ENCODE results near the gene TPRN. TPM values are rescaled to one million over a fixed set of nuclear protein-coding genes. Genes with fewer than 3 reads are reported as not detected.

TPRN gene
- total and polyA plus RNA-seq, 2 donors (not counting 3 experiments of a cell fraction or from before 2014, with no cell fraction given): 4.3 to 12.4 TPM

DNA sequence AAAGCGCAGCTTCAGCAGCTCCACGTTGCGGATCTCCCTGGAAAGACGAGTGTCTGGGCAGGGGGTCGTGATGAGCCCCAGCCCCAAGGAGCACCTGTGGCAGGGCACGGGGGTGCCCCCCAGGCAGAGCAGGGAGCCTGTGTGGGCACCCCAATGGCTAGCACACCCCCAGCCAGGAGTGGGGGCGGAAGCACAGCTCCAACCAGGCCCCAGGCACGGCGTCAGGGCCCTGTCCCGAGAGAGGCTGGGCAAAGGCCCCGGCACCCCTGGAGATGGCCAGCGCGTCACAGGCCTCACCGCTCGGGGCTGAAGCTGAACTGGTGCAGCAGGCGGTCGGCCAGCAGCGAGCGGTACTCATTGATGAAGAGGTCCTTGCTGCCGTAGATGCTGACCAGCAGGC lies 20.1 kb downstream of the TPRN start:
- CTCF ChIA-PET: interaction anchor here (1.4 kb wide), 1 partner anchor 56 kb away, joined by 5 read pairs; no protein-coding TSS in a partner anchor
- BruUV-seq (replicated peaks): no TSS peak
- Histone ChIP-seq H3K27me3 (ENCODE audit: control insufficient read depth in 2 of 2, insufficient read depth in 2 of 2, low read length in 2 of 2) (no peaks in the 10 kb centered on the region), H2AFZ (ENCODE audit: low read depth, low read length) (no peak overlapping the region), H4K20me1 (replicated peaks; ENCODE audit: control insufficient read depth, extremely low read depth, insufficient read depth, low read length) (no peaks in the 10 kb centered on the region), H3K36me3 (ENCODE audit: control insufficient read depth in 2 of 2, extremely low read depth in 1 of 2, insufficient read depth in 2 of 2, low read length in 2 of 2) (peaks cover 0 to 48% of the 10 kb centered on the region in 2 experiments), H3K79me2 (ENCODE audit: control insufficient read depth, insufficient read depth, low read length) (no peaks in the 10 kb centered on the region), H3K4me2 (ENCODE audit: insufficient read depth, low read length) (no peak overlapping the region), H3K9me3 (replicated peaks; ENCODE audit: control insufficient read depth, insufficient read depth, low read length) (no peaks in the 10 kb centered on the region), H3K9me1 (replicated peaks; ENCODE audit: control insufficient read depth, extremely low read depth, insufficient read depth, low read length) (no peaks in the 10 kb centered on the region), H3K9ac (replicated peaks; ENCODE audit: extremely low read depth, insufficient read depth, low read length) (no peak overlapping the region), H3K4me1 (ENCODE audit: control insufficient read depth, extremely low read depth, insufficient read depth, low read length) (peaks cover 6% of the 10 kb centered on the region), H3K27ac (ENCODE audit: insufficient read depth, low read depth, low read length) (no peak overlapping the region), H3K4me3 (replicated peaks in 1 of 3; ENCODE audit: insufficient read depth in 1 of 3, low read depth in 1 of 3, low read length in 3 of 3) (no peak overlapping the region)
- intact Hi-C loops (cut with micrococcal nuclease): no loop called here
- no peak for FAIRE-seq
- dilution Hi-C loops (cut with MboI; ENCODE audit: extremely low pct_ligation_motif_present, low sequenced_read_pairs): no loop called here
- POLR2A ChIA-PET: no interaction called here
- TF ChIP-seq POLR2A (IDR thresholded peaks at IDR 0.05; ENCODE audit: low read depth, low read length) (no peak), EZH2 (IDR thresholded peaks at IDR 0.05; ENCODE audit: borderline replicate concordance, low read depth, low read length, severe bottlenecking) (no peak), FOS (IDR thresholded peaks at IDR 0.05; ENCODE audit: borderline replicate concordance, insufficient read depth, low read length) (no peak), POLR2AphosphoS5 (IDR thresholded peaks at IDR 0.05; ENCODE audit: insufficient read depth, low read depth, low read length) (no peak), MYC (IDR thresholded peaks at IDR 0.05; ENCODE audit: low read depth, low read length) (no peak), JUN (IDR thresholded peaks at IDR 0.05; ENCODE audit: borderline replicate concordance, insufficient read depth, insufficient read length, low read depth) (no peak)
- TF ChIP-seq, protein P1, sequence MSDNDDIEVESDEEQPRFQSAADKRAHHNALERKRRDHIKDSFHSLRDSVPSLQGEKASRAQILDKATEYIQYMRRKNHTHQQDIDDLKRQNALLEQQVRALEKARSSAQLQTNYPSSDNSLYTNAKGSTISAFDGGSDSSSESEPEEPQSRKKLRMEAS (IDR thresholded peaks at IDR 0.05; ENCODE audit: insufficient read depth, insufficient read length): no peak
- TF ChIP-seq, protein P2, sequence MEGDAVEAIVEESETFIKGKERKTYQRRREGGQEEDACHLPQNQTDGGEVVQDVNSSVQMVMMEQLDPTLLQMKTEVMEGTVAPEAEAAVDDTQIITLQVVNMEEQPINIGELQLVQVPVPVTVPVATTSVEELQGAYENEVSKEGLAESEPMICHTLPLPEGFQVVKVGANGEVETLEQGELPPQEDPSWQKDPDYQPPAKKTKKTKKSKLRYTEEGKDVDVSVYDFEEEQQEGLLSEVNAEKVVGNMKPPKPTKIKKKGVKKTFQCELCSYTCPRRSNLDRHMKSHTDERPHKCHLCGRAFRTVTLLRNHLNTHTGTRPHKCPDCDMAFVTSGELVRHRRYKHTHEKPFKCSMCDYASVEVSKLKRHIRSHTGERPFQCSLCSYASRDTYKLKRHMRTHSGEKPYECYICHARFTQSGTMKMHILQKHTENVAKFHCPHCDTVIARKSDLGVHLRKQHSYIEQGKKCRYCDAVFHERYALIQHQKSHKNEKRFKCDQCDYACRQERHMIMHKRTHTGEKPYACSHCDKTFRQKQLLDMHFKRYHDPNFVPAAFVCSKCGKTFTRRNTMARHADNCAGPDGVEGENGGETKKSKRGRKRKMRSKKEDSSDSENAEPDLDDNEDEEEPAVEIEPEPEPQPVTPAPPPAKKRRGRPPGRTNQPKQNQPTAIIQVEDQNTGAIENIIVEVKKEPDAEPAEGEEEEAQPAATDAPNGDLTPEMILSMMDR (IDR thresholded peaks at IDR 0.05; ENCODE audit: extremely low read depth in 1 of 2, insufficient read depth in 1 of 2, low read depth in 1 of 2, low read length in 2 of 2): no peak
- no peak for DNase-seq (ENCODE audit: low read depth, low spot score)
